HG03025 (cell line): ENCODE data around the gene KDM5A.
"Not testable (repeated sequence)": the region's sequence is repeated elsewhere in the genome, so short reads cannot be mapped to it uniquely, and the experiment has no call there.

ENCODE experiments used
- ATAC-seq: cut with Tn5 transposase; IDR thresholded peaks from one replicate; pipeline ENCODE4 v1.9.1; 2021; ENCODE audit warnings: mild to moderate bottlenecking, moderate library complexity; ENCODE audit not compliant: unreplicated experiment, low FRiP score

KDM5A gene

GRCh38 chr12:389142-390096, at the start of gene KDM5A:
KDM5A (minus strand) TSS chr12:389320; CDS start chr12:389091, 229 bp downstream.
- ATAC-seq, result peak; percentile 87

GRCh38 chr12:435737-436136, 46.6 kb upstream of the KDM5A start:
- not testable (repeated sequence) for ATAC-seq

- no peak for ATAC-seq
Measured at GRCh38 chr12:422526-422925, 33.4 kb upstream of the KDM5A start.

DNA sequence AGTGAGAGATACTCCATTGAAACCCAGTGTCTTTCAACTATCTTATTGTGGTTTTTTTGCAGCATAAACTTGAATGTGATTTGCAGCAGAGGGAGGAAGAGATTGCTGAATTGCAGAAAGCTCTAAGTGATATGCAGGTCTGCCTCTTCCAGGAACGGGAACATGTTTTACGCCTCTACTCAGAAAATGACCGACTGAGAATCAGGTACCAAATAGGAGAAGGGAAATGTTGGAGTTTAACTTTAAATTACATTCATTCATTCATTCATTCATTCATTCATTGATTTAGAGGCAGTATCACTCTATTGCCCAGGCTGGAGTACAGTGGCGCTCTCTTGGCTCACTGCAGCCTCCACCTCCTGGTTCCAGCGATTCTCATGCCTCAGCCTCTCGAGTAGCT, 29.3 kb upstream of the KDM5A start:
- ATAC-seq, result no peak

GRCh38 chr12:414859-415258, 25.7 kb upstream of the KDM5A start:
- ATAC-seq, result no peak

- no peak for ATAC-seq
Measured at GRCh38 chr12:402029-402389, 12.9 kb upstream of the KDM5A start.

DNA sequence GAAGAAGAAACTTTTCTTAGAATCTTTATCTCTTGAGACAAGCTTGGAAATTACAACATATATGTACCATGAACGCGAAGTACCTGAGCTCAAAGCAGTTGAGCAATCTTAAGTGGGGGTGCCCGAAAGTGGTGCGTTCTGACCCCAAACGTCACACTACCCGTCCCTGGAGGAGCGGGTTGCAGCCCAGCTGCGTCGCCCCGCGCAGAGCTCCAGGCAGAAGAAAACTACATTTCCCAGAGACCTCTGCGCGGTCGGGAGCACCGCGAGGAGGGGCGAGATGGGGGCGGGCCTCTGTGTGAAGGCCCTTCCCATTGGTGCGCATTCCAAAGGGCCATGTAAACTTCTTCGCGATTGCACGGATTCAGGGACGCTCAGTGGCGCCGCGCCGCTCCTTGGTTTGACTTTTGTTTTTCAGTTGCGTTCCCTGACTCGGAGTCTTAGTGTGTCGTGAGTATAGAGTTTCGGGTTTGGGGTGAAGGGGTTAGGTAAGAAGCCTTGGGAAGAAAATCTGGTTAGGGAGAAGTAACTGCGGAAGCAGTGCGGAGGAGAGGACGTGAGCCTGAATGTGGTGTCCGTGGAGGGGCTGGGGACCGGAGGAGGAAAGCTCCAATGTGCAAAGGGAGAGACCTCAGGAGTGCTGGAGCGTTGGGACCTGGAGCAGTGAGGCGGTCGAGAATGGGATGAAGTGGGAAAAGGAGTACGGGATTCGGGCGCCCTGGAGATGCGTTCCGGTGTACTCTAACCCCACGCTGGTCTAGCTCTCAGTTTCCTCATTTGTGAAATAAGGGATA, 12.3 kb upstream of the KDM5A start, which contains the start of gene CCDC77:
Gene CCDC77 (plus strand): TSS at position 410 of the 794 bp plus-strand sequence. CDS start 7,740 bp downstream, outside the sequence.
- ATAC-seq, result peak; percentile 93

GRCh38 chr12:400828-401227, 11.7 kb upstream of the KDM5A start:
- no peak for ATAC-seq

DNA sequence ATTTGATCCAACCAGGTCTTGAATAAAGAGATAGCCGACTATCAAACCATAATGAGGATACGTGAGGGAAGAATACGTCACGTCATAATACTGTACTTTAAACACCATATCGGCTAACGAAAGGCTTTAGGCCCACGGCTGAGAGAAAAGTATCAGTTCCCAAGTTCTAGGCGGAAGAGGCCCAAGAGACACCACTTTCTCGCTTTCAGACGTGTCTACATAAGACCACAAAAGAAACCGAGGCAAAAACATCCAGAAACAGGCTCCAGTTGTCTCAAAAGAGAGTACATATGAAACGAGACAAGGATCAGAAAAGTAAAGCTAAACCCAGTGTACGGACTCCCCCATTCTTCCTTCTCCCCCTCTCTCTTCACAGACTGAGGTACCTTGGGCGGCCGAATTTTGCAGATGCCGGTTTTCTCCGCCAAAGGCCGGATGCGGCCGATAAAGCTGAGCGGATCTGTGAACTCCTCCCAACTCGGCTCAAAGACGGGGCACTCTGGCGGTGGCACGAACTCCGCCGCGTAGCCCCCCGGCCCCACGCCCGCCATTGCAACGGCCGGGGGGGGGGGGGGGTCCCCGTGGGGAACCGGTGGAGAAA, 479 bp downstream of the KDM5A start:
- peak; percentile 16 for ATAC-seq

DNA sequence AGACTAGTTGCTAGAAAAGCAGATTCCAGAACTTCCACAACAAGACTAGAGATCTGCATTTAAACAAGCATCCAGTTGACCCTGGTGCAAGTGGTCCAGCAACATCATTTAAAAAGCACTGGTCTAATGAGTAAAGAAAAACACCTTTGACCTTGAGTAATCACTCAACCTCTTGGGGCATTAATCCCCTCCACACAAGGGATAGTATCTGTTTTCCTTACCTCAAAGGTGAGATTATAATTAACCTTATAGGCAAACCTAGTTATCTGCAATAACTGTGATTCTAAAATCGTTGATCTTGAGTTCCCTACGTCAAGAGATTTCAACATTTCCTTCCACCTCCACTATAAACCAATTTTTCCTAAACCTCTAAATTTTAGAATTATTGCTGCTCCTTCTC, 1.1 kb downstream of the KDM5A start:
- no peak for ATAC-seq

GRCh38 chr12:386651-387050, 2.5 kb downstream of the KDM5A start:
- ATAC-seq, result no peak

DNA sequence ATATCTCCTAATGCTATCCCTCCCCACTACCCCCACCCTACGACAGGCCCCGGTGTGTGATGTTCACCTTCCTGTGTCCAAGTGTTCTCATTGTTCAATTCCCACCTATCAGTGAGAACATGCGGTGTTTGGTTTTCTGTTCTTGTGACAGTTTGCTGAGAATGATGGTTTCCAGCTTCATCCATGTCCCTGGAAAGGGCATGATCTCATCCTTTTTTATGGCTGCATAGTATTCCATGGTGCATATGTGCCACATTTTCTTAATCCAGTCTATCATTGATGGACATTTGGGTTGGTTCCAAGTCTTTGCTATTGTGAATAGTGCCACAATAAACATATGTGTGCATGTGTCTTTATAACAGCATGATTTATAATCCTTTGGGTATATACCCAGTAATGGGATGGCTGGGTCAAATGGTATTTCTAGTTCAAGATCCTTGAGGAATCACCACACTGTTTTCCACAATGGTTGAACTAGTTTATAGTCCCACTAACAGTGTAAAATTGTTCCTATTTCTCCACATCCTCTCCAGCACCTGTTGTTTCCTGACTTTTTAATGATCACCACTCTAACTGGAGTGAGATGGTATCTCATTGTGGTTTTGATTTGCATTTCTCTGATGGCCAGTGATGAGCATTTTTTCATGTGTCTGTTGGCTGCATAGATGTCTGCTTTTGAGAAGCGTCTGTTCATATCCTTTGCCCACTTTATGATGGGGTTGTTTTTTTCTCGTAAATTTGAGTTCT, 18.2 kb downstream of the KDM5A start:
- ATAC-seq, result not testable (repeated sequence)

DNA sequence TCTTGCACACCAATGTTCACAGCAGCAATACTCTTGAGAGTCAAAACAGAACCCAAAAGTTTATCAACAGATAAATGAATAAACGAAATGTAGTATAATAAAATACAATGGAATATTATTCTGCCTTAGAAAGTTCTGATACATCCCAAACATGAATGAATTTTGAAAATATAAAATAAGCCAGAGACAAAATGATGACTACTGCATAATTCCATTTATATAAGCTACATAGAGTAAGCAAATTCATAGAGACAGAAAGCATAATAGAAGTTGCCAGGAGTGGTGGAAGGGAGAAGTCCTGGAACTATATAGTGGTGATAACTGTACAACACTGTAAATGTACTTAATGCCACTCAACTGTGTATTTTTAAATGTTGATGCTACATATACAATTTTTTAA, 21.1 kb downstream of the KDM5A start:
- no peak for ATAC-seq

- no peak for ATAC-seq
Measured at GRCh38 chr12:366820-367219, 22.3 kb downstream of the KDM5A start.

DNA sequence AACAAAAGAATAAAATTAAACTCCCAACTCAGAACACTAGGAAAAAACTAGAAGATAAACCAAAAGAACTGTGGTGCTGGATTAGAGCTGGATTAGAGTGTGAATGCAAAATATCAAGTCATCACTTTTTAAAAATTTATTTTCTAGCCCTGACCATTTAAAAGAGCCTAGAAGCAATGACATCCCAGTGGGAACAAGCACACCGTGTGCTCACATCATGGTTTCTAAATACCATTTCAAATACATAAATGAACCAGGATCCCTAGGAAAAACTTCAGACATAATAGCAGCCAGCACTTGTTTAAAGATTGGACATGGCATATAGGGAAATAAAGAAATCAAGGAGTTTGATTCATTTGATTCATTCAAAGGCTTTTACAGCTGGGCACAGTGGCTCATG, 30.0 kb downstream of the KDM5A start:
- no peak for ATAC-seq

GRCh38 chr12:356276-356988, 32.7 kb downstream of the KDM5A start:
- no peak for ATAC-seq

GRCh38 chr12:351197-351596, 37.9 kb downstream of the KDM5A start:
- not testable (repeated sequence) for ATAC-seq

DNA sequence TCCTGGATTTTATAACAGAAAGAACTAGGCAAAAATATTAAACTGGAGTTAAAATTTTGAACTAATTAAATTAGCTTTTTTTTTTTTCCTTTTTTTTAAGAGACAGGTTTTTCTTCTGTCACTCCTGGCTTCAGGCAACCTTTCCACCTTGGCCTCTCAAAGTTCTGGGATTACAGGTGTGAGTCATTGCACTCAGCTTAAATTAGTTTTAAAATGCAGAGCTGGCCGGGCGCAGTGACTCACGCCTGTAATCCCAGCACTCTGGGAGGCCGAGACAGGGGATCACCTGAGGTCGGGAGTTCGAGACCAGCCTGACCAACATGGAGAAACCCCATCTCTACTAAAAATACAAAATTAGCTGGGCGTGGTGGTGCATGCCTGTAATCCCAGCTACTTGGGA, 39.5 kb downstream of the KDM5A start:
- not testable (repeated sequence) for ATAC-seq

GRCh38 chr12:343036-343435, 46.1 kb downstream of the KDM5A start:
- not testable (repeated sequence) for ATAC-seq

DNA sequence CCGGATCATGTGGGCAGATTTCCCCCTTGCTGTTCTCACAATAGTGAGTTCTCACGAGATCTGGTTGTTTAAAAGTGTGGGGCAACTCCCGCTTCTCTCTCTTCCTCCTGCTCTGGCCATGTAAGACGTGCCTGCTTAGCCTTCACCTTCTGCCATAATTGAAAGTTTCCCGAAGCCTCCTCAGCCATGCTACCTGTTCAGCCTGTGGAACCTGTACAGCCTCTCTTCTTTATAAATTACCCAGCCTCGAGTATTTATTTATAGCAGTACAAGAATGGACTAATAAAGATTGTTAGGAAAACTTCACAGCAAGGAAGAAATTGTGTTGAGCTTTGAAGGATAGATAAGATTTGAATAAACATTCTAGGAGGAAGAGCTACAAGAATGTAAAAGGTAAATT, 52.1 kb downstream of the KDM5A start:
- ATAC-seq, result no peak
